Stimulated activated CD8-positive, alpha-beta memory T cell treated with anti-CD3 and anti-CD28 coated beads, Interleukin-7, amount 100 ng/mL, for 1 hour (primary cell): ENCODE results near the gene ABCC1.
"Not testable (repeated sequence)": the region's sequence is repeated elsewhere in the genome, so short reads cannot be mapped to it uniquely, and the experiment has no call there.

Source experiments
- DNase-seq, 2 donors: peaks; one replicate each; pipeline ENCODE4 v3.0.0-alpha.2; 2020; ENCODE audit warnings: low read depth in 2 of 2

Gene ABCC1

DNA sequence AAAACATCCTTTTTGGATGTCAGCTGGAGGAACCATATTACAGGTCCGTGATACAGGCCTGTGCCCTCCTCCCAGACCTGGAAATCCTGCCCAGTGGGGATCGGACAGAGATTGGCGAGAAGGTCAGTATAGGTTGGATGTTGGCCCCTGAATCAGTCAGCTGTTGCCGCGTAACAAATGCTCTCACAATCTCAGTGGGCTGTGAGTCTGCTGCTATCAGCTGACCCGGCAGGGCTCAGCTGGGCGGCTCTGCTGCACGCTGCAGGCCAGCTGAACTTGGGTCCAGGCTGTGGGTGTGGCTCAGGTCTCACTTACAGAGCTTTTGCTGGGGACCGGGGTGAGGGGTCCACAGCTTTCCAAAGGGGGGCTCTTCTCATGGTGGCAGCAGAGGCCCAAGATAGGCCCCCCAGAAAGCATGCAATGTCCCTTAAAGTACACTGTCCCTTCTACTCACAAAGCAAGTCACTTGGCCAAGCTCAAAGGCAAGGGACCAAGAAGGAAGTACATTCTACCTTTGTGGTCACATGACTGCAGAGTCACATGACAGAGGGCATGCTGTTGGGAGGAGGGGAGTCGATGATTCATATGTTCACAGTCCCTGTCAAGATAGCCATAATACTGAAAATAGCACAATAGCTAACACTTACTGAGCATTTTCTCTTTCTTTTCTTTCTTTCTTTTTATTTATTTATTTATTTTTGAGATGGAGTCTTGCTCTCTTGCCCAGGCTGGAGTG lies 134.2 kb downstream of the ABCC1 start:
- no peak for DNase-seq

DNA sequence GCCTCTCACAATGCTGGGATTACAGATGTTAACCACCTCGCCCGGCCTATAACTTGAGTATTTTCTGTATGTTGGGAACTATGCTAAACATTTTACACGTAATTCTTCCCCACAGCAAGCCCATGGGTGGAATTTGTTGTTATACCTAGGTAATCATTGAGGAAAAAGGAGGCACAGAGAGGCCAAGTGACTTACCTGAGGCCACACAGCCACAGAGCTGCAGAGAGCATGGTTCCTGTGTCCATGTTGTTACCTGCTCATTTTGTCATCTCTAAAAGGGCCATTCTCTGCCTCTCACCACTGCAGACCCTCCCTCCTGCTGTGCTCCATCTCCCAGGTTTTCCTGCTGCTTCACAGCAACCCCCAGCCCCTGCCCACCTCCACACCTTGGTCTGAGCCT lies 135.5 kb downstream of the ABCC1 start:
- no peak for DNase-seq

GRCh38 chr16:16086653-16087446 lies 137.4 kb downstream of the ABCC1 start:
- no peak for DNase-seq

GRCh38 chr16:16090238-16090637 lies 140.8 kb downstream of the ABCC1 start:
- DNase-seq, result no peak

GRCh38 chr16:16092925-16093627 lies 143.7 kb downstream of the ABCC1 start:
- no peak for DNase-seq

- DNase-seq, result no peak
These were observed 144.4 kb downstream of the ABCC1 start for GRCh38 chr16:16093628-16094332.

- no peak for DNase-seq
These were observed 146.2 kb downstream of the ABCC1 start for GRCh38 chr16:16095646-16096045.

DNA sequence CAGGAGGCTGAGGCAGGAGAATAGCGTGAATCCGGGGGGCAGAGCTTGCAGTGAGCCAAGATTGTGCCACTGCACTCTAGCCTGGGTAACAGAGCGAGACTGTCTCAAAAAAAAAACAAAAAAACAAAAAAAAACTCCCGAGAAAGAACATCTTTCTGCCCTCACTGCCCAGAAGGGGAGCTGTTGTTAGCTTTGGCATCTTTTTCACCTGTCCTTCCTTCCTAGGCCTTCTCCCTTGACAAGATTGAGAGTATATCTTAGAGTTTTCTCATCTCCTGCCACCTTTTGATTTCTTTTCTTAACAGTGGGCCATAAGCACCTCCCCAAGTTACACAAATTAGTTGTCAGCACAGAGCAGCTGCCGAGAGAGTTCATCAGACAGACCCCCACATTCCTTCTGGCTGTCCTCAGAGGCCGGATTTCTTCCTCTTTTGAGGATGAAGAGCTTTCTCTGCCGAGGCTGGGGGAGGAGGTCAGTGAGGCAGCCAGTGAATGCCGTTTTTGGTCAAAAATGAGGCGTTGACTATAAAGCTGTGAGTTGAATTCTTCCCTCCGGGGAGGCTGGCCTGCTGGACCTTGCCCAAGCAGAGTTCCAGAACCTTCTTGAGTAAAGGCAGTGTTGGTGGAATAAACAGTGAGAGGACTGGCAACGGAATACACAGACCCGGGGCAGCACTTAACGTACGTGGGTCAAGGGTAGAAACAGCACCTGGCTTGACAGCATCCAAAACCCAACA lies 146.9 kb downstream of the ABCC1 start:
- DNase-seq, result no peak

- no peak for DNase-seq
These were observed 147.4 kb downstream of the ABCC1 start for GRCh38 chr16:16096858-16097213.

GRCh38 chr16:16099320-16099719 lies 149.9 kb downstream of the ABCC1 start:
- DNase-seq, result no peak

- no peak for DNase-seq
These were observed 151.2 kb downstream of the ABCC1 start for GRCh38 chr16:16100631-16101030.

DNA sequence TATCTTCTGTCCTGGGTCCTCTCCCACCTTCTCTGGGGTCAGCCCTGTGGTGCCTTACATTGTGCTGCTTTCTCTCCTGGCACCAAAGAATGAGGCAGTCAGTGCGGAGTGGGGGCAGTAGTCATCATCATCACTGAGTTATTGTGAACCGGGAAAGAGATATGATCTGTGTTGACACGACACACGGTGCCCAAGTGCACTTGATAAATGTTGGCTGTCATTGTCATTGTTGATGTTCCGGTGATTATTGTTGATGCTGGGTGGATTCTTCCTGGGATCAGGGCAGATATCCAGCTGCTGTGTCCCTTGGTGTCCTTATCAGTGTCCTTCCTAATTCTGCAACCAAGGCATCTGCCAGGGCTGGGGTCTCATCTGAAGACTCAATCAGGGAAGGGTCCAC lies 152.2 kb downstream of the ABCC1 start:
- no peak for DNase-seq

DNA sequence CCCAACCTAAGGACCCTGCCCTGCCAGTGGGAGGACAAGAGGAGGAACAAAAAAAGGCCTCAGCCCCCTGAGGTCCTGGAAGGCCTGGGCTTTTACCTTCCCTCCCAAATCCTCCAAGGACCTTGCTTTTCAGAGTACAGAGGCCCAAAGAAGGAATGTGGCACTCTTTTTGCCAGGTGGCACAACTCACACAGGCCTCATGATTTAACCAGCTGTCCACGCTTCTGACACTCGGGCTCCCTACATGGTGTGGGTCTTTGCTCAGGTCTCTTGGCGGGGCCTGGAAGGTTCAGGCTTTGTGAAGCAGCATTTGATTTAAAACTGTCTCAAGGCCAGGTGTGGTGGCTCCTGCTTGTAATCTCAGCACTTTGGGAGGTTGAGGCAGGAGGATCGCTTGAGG lies 153.3 kb downstream of the ABCC1 start:
- no peak for DNase-seq

DNA sequence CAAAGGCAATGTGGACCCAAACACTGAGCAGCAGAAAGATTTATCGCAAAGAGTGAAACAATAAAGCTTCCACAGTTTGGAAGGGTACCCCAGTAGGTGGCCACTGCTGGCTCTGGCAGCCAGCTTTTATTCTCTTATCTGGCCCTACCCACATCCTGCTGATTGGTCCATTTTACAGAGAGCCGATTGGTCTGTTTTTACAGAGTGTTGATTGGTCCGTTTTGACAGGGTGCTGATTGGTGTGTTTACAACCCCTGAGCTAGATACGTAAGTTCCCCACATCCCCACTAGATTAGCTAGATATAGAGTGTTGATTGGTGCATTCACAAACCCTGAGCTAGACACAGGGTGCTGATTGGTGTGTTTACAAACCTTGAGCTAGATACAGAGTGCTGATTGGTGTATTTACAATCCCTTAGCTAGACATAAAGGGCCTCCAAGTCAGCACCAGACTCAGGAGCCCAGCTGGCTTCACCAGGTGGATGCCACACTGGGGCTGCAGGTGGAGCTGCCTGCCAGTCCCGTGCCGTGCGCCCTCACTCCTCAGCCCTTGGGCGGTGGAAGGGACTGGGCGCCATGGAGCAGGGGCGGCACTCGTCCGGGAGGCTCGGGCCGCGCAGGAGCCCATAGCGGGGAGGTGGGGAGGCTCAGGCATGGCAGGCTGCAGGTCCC lies 154.9 kb downstream of the ABCC1 start:
- DNase-seq, result not testable (repeated sequence)

DNA sequence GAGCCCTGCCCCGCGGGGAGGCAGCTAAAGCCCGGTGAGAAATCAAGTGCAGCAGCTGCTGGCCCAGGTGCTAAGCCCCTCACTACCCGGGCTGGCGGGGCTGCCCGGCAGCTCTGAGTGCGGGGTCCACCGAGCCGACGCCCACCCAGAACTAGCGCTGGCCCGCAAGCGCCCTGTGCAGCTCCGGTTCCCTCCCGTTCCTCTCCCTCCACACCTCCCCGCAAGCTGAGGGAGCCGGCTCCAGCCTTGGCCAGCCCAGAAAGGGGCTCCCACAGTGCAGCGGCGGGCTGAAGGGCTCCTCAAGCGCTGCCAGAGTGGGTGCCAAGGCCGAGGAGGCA lies 155.4 kb downstream of the ABCC1 start:
- DNase-seq, result not testable (repeated sequence)

- no peak for DNase-seq
These were observed 156.2 kb downstream of the ABCC1 start for GRCh38 chr16:16105646-16106045.

- DNase-seq, result no peak
These were observed 157.1 kb downstream of the ABCC1 start for GRCh38 chr16:16106466-16106865.

DNA sequence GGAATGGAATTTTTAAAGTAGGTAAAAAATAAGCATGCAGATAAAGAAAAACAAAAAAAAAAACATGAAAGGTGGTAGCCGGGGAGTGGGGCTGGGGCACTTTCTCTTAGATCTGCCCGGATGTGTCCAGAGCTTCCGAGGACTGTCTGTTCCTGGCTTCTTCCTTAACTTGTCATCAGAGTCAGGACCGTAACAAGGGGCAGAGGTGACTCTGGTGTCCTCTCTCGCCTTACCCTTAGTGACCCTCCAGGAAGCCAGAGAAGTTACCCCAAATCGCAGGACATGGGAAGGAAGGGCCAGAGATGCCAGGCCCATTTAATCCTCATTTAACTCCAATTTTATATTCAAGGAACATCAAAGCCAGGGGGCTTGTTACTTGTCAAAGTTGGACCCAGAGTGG lies 158.4 kb downstream of the ABCC1 start:
- no peak for DNase-seq

GRCh38 chr16:16108759-16109158 lies 159.3 kb downstream of the ABCC1 start:
- no peak for DNase-seq

GRCh38 chr16:16109453-16110110 lies 160.2 kb downstream of the ABCC1 start:
- DNase-seq, result no peak
